ENCODE data around the gene RNF175.
A peak's percentile ranks its signal among the peaks of the same experiment; 100 is the strongest.
"Not testable (repeated sequence)": the region's sequence is repeated elsewhere in the genome, so short reads cannot be mapped to it uniquely, and the experiment has no call there.

Gene RNF175

GRCh38 chr4:153684182-153684970 lies 75.4 kb downstream of the RNF175 start, which contains the start of gene TLR2:
Gene TLR2, plus strand, starts transcription at chr4:153684280. Its CDS starts 18,628 bp downstream, at chr4:153702908.
- H3K4me3 Mint-ChIP-seq, result peak within 1 kb of the TSS; percentile 54
- no peak within 1 kb of the TSS for H3K27ac Mint-ChIP-seq
- no peaks in the 10 kb centered on the region for H3K36me3 Mint-ChIP-seq
- DNase-seq (ENCODE audit: low spot score in 2 of 2) (peak; percentile 23 to 52), ATAC-seq (peak; percentile 86)
- peaks cover 12% of the 10 kb centered on the region for H3K4me1 Mint-ChIP-seq
- no peaks in the 10 kb centered on the region for H3K9me3 Mint-ChIP-seq

GRCh38 chr4:153683763-153684181 lies 76.1 kb downstream of the RNF175 start:
- H3K9me3 Mint-ChIP-seq, result no peaks in the 10 kb centered on the region
- DNase-seq (ENCODE audit: low spot score in 2 of 2), result no peak
- H3K4me1 Mint-ChIP-seq, result peaks cover 12% of the 10 kb centered on the region
- H3K4me3 Mint-ChIP-seq, result peak overlapping the region; percentile 54
- H3K27ac Mint-ChIP-seq, result no peak overlapping the region
- no peak for ATAC-seq
- H3K36me3 Mint-ChIP-seq, result no peaks in the 10 kb centered on the region

- DNase-seq (ENCODE audit: low spot score in 2 of 2) (no peak), ATAC-seq (no peak)
- H3K27ac Mint-ChIP-seq, result no peak overlapping the region
- no peaks in the 10 kb centered on the region for H3K36me3 Mint-ChIP-seq
- H3K4me1 Mint-ChIP-seq, result peaks cover 7% of the 10 kb centered on the region
- H3K9me3 Mint-ChIP-seq, result peaks cover 13% of the 10 kb centered on the region
- no peak overlapping the region for H3K4me3 Mint-ChIP-seq
Observed at GRCh38 chr4:153679486-153679885, 80.3 kb downstream of the RNF175 start.

GRCh38 chr4:153676984-153677383 lies 82.8 kb downstream of the RNF175 start:
- no peak for DNase-seq (ENCODE audit: low spot score in 2 of 2)
- no peaks in the 10 kb centered on the region for H3K4me1 Mint-ChIP-seq
- no peak overlapping the region for H3K4me3 Mint-ChIP-seq
- H3K36me3 Mint-ChIP-seq, result no peaks in the 10 kb centered on the region
- peaks cover 15% of the 10 kb centered on the region for H3K9me3 Mint-ChIP-seq
- no peak for ATAC-seq
- H3K27ac Mint-ChIP-seq, result no peak overlapping the region

- Mint-ChIP-seq H3K36me3 (no peaks in the 10 kb centered on the region), H3K9me3 (peaks cover 15% of the 10 kb centered on the region), H3K4me1 (no peaks in the 10 kb centered on the region), H3K27ac (no peak overlapping the region), H3K4me3 (no peak overlapping the region)
- DNase-seq (ENCODE audit: low spot score in 2 of 2), result no peak
- no peak for ATAC-seq
Observed at GRCh38 chr4:153676486-153676885, 83.3 kb downstream of the RNF175 start.

- no peak overlapping the region for H3K27ac Mint-ChIP-seq
- H3K9me3 Mint-ChIP-seq, result peaks cover 5% of the 10 kb centered on the region
- H3K4me1 Mint-ChIP-seq, result no peaks in the 10 kb centered on the region
- DNase-seq (ENCODE audit: low spot score in 2 of 2) (no peak), ATAC-seq (no peak)
- no peaks in the 10 kb centered on the region for H3K36me3 Mint-ChIP-seq
- H3K4me3 Mint-ChIP-seq, result no peak overlapping the region
Observed at GRCh38 chr4:153669838-153670237, 90.0 kb downstream of the RNF175 start.

- no peak for ATAC-seq
- Mint-ChIP-seq H3K9me3 (no peaks in the 10 kb centered on the region), H3K27ac (no peak overlapping the region), H3K4me1 (no peaks in the 10 kb centered on the region), H3K4me3 (no peak overlapping the region), H3K36me3 (no peaks in the 10 kb centered on the region)
- no peak for DNase-seq (ENCODE audit: low spot score in 2 of 2)
Observed at GRCh38 chr4:153668647-153669046, 91.2 kb downstream of the RNF175 start.

- DNase-seq (ENCODE audit: low spot score in 2 of 2); H3K9me3 Mint-ChIP-seq; H3K4me1 Mint-ChIP-seq; H3K4me3 Mint-ChIP-seq; ATAC-seq; H3K36me3 Mint-ChIP-seq; H3K27ac Mint-ChIP-seq: not testable (repeated sequence)
Observed at GRCh38 chr4:153666505-153666904, 93.3 kb downstream of the RNF175 start.

- Mint-ChIP-seq H3K4me3 (no peak overlapping the region), H3K4me1 (no peaks in the 10 kb centered on the region), H3K9me3 (peaks cover 8% of the 10 kb centered on the region), H3K27ac (no peak overlapping the region), H3K36me3 (no peaks in the 10 kb centered on the region)
- no peak for DNase-seq (ENCODE audit: low spot score in 2 of 2)
- no peak for ATAC-seq
Observed at GRCh38 chr4:153663667-153664066, 96.2 kb downstream of the RNF175 start.

- Mint-ChIP-seq H3K4me1 (no peaks in the 10 kb centered on the region), H3K4me3 (no peak overlapping the region), H3K36me3 (no peaks in the 10 kb centered on the region), H3K27ac (no peak overlapping the region), H3K9me3 (peaks cover 8% of the 10 kb centered on the region)
- ATAC-seq (no peak), DNase-seq (ENCODE audit: low spot score in 2 of 2) (no peak)
Observed at GRCh38 chr4:153661908-153662307, 97.9 kb downstream of the RNF175 start.

- no peak for ATAC-seq
- no peak overlapping the region for H3K4me3 Mint-ChIP-seq
Observed at GRCh38 chr4:153661215-153661822, 98.5 kb downstream of the RNF175 start.

More at GRCh38 chr4:153661215-153661822, 98.5 kb downstream of the RNF175 start:
- H3K27ac Mint-ChIP-seq, result no peak overlapping the region
- peaks cover 8% of the 10 kb centered on the region for H3K9me3 Mint-ChIP-seq
- DNase-seq (ENCODE audit: low spot score in 2 of 2), result no peak
- H3K36me3 Mint-ChIP-seq, result no peaks in the 10 kb centered on the region
- H3K4me1 Mint-ChIP-seq, result no peaks in the 10 kb centered on the region

Data from stimulated activated effector memory CD8-positive, alpha-beta T cell treated with anti-CD3 and anti-CD28 coated beads, Interleukin-12 subunit alpha, Interleukin-12 subunit beta, amount 100 ng/mL, for 72 hours (primary cell).